H1 (cell line): ENCODE data around the gene CHCHD1. TPM values are rescaled to one million over a fixed set of nuclear protein-coding genes. Genes with fewer than 3 reads are reported as not detected.

ENCODE experiments used
- FOSL1 ChIP-seq: IDR thresholded peaks from 2 replicates; pipeline ENCODE4 v1.6.1; 2011; ENCODE audit warnings: mild to moderate bottlenecking, low read depth, low read length, moderate library complexity; ENCODE audit not compliant: insufficient read depth
- RXRA ChIP-seq: IDR thresholded peaks from 2 replicates; pipeline ENCODE4 v1.6.1; 2011; ENCODE audit warnings: low read depth, mild to moderate bottlenecking, low read length, moderate library complexity; ENCODE audit not compliant: insufficient read depth
- SRF ChIP-seq: IDR thresholded peaks from 2 replicates; pipeline ENCODE4 v1.6.1; 2011; ENCODE audit warnings: mild to moderate bottlenecking, low read depth, low read length, moderate library complexity
- TAF1 ChIP-seq: IDR thresholded peaks from 2 replicates; pipeline ENCODE4 v1.6.1; 2011; ENCODE audit warnings: mild to moderate bottlenecking, low read depth, low read length
- polyA plus RNA-seq, 7 experiments: library from polyadenylated mRNA; depleted of rRNA in 3 of 7; stranded (reverse) in 5 of 7; unstranded in 2 of 7; fragments of >200 nt in 5 of 7; fragments of 200-250 nt in 2 of 7; gene quantifications; 1 replicate in 5 of 7; 2 replicates in 1 of 7; 4 replicates in 1 of 7; pipeline versions ENCODE4 v1.2.1 to v1.2.3, GENCODE V29; 2011 to 2013; ENCODE audit warnings: missing spikeins in 2 of 7, mixed read lengths in 2 of 7
- total RNA-seq: library from RNA; stranded (reverse); fragmentation: NEBNext Ultra II Directional; extraction: Animal tissue kit (Norgen Biotek cat#: 25700); gene quantifications from 2 replicates; pipeline ENCODE4 v1.2.1, GENCODE V29; 2021

Gene CHCHD1
- total and polyA plus RNA-seq, 2 of the 8 experiments (the other 6 are each of a cell fraction or from before 2014, with no cell fraction given), result 44.9 to 58.1 TPM

GRCh38 chr10:73759512-73760115 is 22.2 kb upstream of the CHCHD1 start (continued):
- no peak for TF ChIP-seq TAF1
- TF ChIP-seq RXRA, result no peak
- TF ChIP-seq SRF, result no peak
- no peak for TF ChIP-seq FOSL1
